K562 (cell line): ENCODE data around the gene FPGS. TPM values are rescaled to one million over a fixed set of nuclear protein-coding genes. Genes with fewer than 3 reads are reported as not detected.
A peak's percentile ranks its signal among the peaks of the same experiment; 100 is the strongest.

Source experiments
- CEBPB ChIP-seq: fragments of 450-650 bp; IDR thresholded peaks from 2 replicates; pipeline ENCODE4 v1.6.1; 2016; ENCODE audit warnings: missing genetic modification characterization, missing compliant biosample characterization
- PATZ1 ChIP-seq: fragments of 250-450 bp; sonication (Bioruptor Pico); IDR thresholded peaks from 2 replicates; pipeline ENCODE4 v1.5.0; 2020; ENCODE audit warnings: mild to moderate bottlenecking, borderline replicate concordance
- PCBP1 ChIP-seq: fragments of 200-400 bp; formaldehyde crosslinking; IDR thresholded peaks from 2 replicates; pipeline ENCODE4 v1.6.1; 2018; ENCODE audit warnings: mild to moderate bottlenecking, low read depth, low read length; ENCODE audit not compliant: poor library complexity, severe bottlenecking
- PHF20 ChIP-seq: fragments of 450-650 bp; IDR thresholded peaks from 2 replicates; pipeline ENCODE4 v1.6.1; 2018; ENCODE audit not compliant: partially characterized antibody
- PRPF4 ChIP-seq: fragments of 200-400 bp; formaldehyde crosslinking; IDR thresholded peaks from one replicate; pipeline ENCODE4 v1.6.1; 2017; ENCODE audit warnings: low read length, low read depth, mild to moderate bottlenecking; ENCODE audit not compliant: insufficient read depth, poor library complexity, severe bottlenecking
- SMARCA4 ChIP-seq: fragments of 450-650 bp; IDR thresholded peaks from 2 replicates; pipeline ENCODE4 v1.6.1; 2016
- SNIP1 ChIP-seq: fragments of 450-650 bp; IDR thresholded peaks from 2 replicates; pipeline ENCODE4 v1.7.1; 2017; ENCODE audit warnings: low read depth, mild to moderate bottlenecking
- VEZF1 ChIP-seq: fragments of 200-800 bp; sonication (Bioruptor generic); IDR thresholded peaks from 2 replicates; pipeline ENCODE4 v1.6.1; 2017; ENCODE audit warnings: missing genetic modification characterization, missing compliant biosample characterization
- ZFX ChIP-seq: sonication (generic); formaldehyde crosslinking; IDR thresholded peaks from 2 replicates; pipeline ENCODE4 v1.8.0; 2022; ENCODE audit warnings: mild to moderate bottlenecking, missing genetic modification reagents, moderate library complexity
- ZNF174 ChIP-seq: fragments of 250-450 bp; sonication (Bioruptor Pico); IDR thresholded peaks from 2 replicates; pipeline ENCODE4 v1.4.0; 2020; ENCODE audit warnings: mild to moderate bottlenecking
- ZNF449 ChIP-seq: fragments of 250-450 bp; sonication (Bioruptor Pico); IDR thresholded peaks from 2 replicates; pipeline ENCODE4 v1.8.0; 2022; ENCODE audit warnings: moderate library complexity, mild to moderate bottlenecking, inconsistent platforms
- polyA plus RNA-seq, 8 experiments: library from polyadenylated mRNA; depleted of rRNA in 4 of 8; stranded (reverse) in 5 of 8; unstranded in 3 of 8; fragments of >200 nt; fragmentation: Nextera tagmentation in 2 of 8; fragmentation: Illumina TruSeq in 1 of 8; extraction: Ambion mirVana in 2 of 8; extraction: Trizol in 1 of 8; gene quantifications; 2 replicates each; pipeline versions ENCODE4 v1.2.1 to v1.2.3, GENCODE V29; 2011 to 2014; ENCODE audit warnings: inconsistent platforms in 1 of 8, missing spikeins in 1 of 8
- total RNA-seq, 7 experiments: library from RNA; depleted of rRNA in 6 of 7; stranded (reverse); fragments of >200 nt in 6 of 7; fragmentation: Illumina TruSeq in 2 of 7; extraction: Trizol in 2 of 7; gene quantifications; 2 replicates each; pipeline versions ENCODE4 v1.2.1 to v1.2.3, GENCODE V29; 2011 to 2021; ENCODE audit warnings: low replicate concordance in 1 of 7
- TF ChIP-seq, protein P1 (sequence below): sonication (generic); formaldehyde crosslinking; IDR thresholded peaks from 2 replicates; pipeline ENCODE4 v1.8.0; 2022; ENCODE audit warnings: missing genetic modification reagents, mild to moderate bottlenecking, moderate library complexity, borderline replicate concordance
- TF ChIP-seq, protein P2 (sequence below), 2 experiments: fragments of 450-650 bp; conservative IDR thresholded peaks; 2 replicates each; pipeline ENCODE4 v1.6.1; 2017; ENCODE audit warnings: mild to moderate bottlenecking in 2 of 2, moderate library complexity in 2 of 2
- TF ChIP-seq, protein P3 (sequence below): sonication (generic); formaldehyde crosslinking; IDR thresholded peaks from 2 replicates; pipeline ENCODE4 v1.8.0; 2022; ENCODE audit warnings: mild to moderate bottlenecking, missing genetic modification reagents
- TF ChIP-seq, protein P4 (sequence below): fragments of 450-650 bp; IDR thresholded peaks from 2 replicates; pipeline ENCODE4 v1.6.1; 2016; ENCODE audit warnings: antibody characterized with exemption

FPGS gene
- total and polyA plus RNA-seq, 9 of the 15 experiments (the other 6 are each of a cell fraction or from before 2014, with no cell fraction given), result 0.84 to 86.4 (median 59.2) TPM

- TF ChIP-seq PATZ1 (CRISPR knock-in tag), result no peak
- TF ChIP-seq, protein P1, sequence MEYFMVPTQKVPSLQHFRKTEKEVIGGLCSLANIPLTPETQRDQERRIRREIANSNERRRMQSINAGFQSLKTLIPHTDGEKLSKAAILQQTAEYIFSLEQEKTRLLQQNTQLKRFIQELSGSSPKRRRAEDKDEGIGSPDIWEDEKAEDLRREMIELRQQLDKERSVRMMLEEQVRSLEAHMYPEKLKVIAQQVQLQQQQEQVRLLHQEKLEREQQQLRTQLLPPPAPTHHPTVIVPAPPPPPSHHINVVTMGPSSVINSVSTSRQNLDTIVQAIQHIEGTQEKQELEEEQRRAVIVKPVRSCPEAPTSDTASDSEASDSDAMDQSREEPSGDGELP, result peak; percentile 67; the same call in 1 of the 2 replicates
- TF ChIP-seq, protein P2, sequence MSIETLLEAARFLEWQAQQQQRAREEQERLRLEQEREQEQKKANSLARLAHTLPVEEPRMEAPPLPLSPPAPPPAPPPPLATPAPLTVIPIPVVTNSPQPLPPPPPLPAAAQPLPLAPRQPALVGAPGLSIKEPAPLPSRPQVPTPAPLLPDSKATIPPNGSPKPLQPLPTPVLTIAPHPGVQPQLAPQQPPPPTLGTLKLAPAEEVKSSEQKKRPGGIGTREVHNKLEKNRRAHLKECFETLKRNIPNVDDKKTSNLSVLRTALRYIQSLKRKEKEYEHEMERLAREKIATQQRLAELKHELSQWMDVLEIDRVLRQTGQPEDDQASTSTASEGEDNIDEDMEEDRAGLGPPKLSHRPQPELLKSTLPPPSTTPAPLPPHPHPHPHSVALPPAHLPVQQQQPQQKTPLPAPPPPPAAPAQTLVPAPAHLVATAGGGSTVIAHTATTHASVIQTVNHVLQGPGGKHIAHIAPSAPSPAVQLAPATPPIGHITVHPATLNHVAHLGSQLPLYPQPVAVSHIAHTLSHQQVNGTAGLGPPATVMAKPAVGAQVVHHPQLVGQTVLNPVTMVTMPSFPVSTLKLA (conservative IDR thresholded peaks at IDR 0.05), result peak; percentile 59 to 65
- no peak for TF ChIP-seq SNIP1
- no peak for TF ChIP-seq ZNF174
- TF ChIP-seq, protein P3, sequence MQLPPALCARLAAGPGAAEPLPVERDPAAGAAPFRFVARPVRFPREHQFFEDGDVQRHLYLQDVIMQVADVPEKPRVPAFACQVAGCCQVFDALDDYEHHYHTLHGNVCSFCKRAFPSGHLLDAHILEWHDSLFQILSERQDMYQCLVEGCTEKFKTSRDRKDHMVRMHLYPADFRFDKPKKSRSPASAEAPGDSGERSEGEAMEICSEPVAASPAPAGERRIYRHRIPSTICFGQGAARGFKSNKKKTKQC (CRISPR knock-in tag), result no peak
- TF ChIP-seq PCBP1, result no peak
- TF ChIP-seq PHF20, result peak; percentile 56
- TF ChIP-seq PRPF4, result no peak
- TF ChIP-seq ZNF449 (CRISPR knock-in tag), result no peak
- TF ChIP-seq VEZF1, result peak; percentile 80
- TF ChIP-seq CEBPB (tag), result no peak
- TF ChIP-seq, protein P4, sequence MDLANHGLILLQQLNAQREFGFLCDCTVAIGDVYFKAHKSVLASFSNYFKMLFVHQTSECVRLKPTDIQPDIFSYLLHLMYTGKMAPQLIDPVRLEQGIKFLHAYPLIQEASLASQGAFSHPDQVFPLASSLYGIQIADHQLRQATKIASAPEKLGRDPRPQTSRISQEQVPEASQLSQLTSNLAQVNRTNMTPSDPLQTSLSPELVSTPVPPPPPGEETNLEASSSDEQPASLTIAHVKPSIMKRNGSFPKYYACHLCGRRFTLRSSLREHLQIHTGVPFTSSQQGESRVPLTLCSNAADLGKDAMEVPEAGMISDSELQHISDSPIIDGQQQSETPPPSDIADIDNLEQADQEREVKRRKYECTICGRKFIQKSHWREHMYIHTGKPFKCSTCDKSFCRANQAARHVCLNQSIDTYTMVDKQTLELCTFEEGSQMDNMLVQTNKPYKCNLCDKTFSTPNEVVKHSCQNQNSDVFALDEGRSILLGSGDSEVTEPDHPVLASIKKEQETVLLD, result peak; percentile 61
- peak; percentile 89 for TF ChIP-seq ZFX (CRISPR knock-in tag)
- no peak; the same call in 1 of the 2 replicates for TF ChIP-seq SMARCA4
These were observed 25.8 kb downstream of the FPGS start (continued) for GRCh38 chr9:127828262-127829031.
